Ovary (tissue), 3 donors: ENCODE data around the gene CCR5AS.
"Not testable (repeated sequence)": the region's sequence is repeated elsewhere in the genome, so short reads cannot be mapped to it uniquely, and the experiment has no call there.

Experiments
- CTCF ChIP-seq, 3 donors: fragments of 450-650 bp in 2 of 3; fragments of 200-600 bp in 1 of 3; IDR thresholded peaks; one replicate each; pipeline versions ENCODE4 v1.5.1 to v1.8.0; 2016 to 2022; ENCODE audit warnings: antibody characterized with exemption in 3 of 3, mild to moderate bottlenecking in 1 of 3
- POLR2A ChIP-seq: fragments of 450-650 bp; IDR thresholded peaks from one replicate; pipeline ENCODE4 v1.6.1; 2017; ENCODE audit warnings: antibody characterized with exemption, mild to moderate bottlenecking, moderate library complexity
- donor health status: DM: no; HTN: no; CAD: no.

- not testable (repeated sequence) for TF ChIP-seq POLR2A; CTCF (IDR thresholded peaks at IDR 0.05)
Observed at GRCh38 chr3:46330676-46331075, 76.2 kb downstream of the CCR5AS start.
